MM.1S (cell line): ENCODE results near the gene IPO5.

ENCODE experiments used
- DNase-seq: peaks from one replicate; pipeline ENCODE4 v3.0.0-alpha.2; 2015
- H2AFZ ChIP-seq: fragments of 300-600 bp; sonication (generic); 2 replicates; pipeline ENCODE4 v1.6.0; 2016; ENCODE audit warnings: antibody characterized with exemption, low read length
- H3F3A ChIP-seq: fragments of 300-600 bp; sonication (generic); 2 replicates; pipeline ENCODE4 v1.6.1; 2016; ENCODE audit warnings: mild to moderate bottlenecking, antibody characterized with exemption, low read length, moderate library complexity, mixed read lengths; ENCODE audit not compliant: insufficient read depth
- H3K27ac ChIP-seq: fragments of 300-600 bp; sonication (generic); 2 replicates; pipeline ENCODE4 v1.5.1; 2016; ENCODE audit warnings: mild to moderate bottlenecking, low read length
- H3K27me3 ChIP-seq: fragments of 300-600 bp; sonication (generic); replicated peaks from 2 replicates; pipeline ENCODE4 v1.6.0; 2016; ENCODE audit warnings: low read length; ENCODE audit not compliant: insufficient read depth
- H3K36me3 ChIP-seq: fragments of 300-600 bp; sonication (generic); replicated peaks from 2 replicates; pipeline ENCODE4 v1.6.1; 2016; ENCODE audit warnings: mild to moderate bottlenecking, low read length, mixed read lengths; ENCODE audit not compliant: insufficient read depth
- H3K4me1 ChIP-seq: fragments of 300-600 bp; sonication (generic); 2 replicates; pipeline ENCODE4 v1.6.1; 2016; ENCODE audit warnings: low read length, mixed read lengths
- H3K4me2 ChIP-seq: fragments of 300-600 bp; sonication (generic); 2 replicates; pipeline ENCODE4 v1.6.0; 2016; ENCODE audit warnings: low read depth, low read length
- H3K4me3 ChIP-seq: fragments of 300-600 bp; sonication (generic); 2 replicates; pipeline ENCODE4 v1.5.1; 2016; ENCODE audit warnings: low read length, mixed read lengths
- H3K79me2 ChIP-seq: fragments of 300-600 bp; sonication (generic); 2 replicates; pipeline ENCODE4 v1.6.1; 2016; ENCODE audit warnings: mixed run types, low read length, mixed read lengths
- H3K9ac ChIP-seq: fragments of 300-600 bp; sonication (generic); 2 replicates; pipeline ENCODE4 v1.6.1; 2016; ENCODE audit warnings: low read length, mixed read lengths
- H3K9me2 ChIP-seq: fragments of 300-600 bp; sonication (generic); replicated peaks from 2 replicates; pipeline ENCODE4 v1.6.1; 2016; ENCODE audit warnings: mild to moderate bottlenecking, low read length, mixed read lengths; ENCODE audit not compliant: insufficient read depth
- H3K9me3 ChIP-seq: fragments of 300-600 bp; sonication (generic); replicated peaks from 2 replicates; pipeline ENCODE4 v1.6.1; 2016; ENCODE audit warnings: mild to moderate bottlenecking, low read length, mixed read lengths; ENCODE audit not compliant: insufficient read depth
- H4K20me1 ChIP-seq: fragments of 300-600 bp; sonication (generic); 2 replicates; pipeline ENCODE4 v1.6.1; 2016; ENCODE audit warnings: mild to moderate bottlenecking, low read length, moderate library complexity, mixed read lengths; ENCODE audit not compliant: insufficient read depth
- EZH2 ChIP-seq: fragments of 300-600 bp; sonication (generic); optimal IDR thresholded peaks from 2 replicates; pipeline ENCODE3; 2017; ENCODE audit warnings: low read depth, mild to moderate bottlenecking, antibody characterized with exemption, low read length, mixed read lengths
- EZH2phosphoT487 ChIP-seq: fragments of 300-600 bp; sonication (generic); IDR thresholded peaks from 2 replicates; pipeline ENCODE4 v1.6.1; 2018; ENCODE audit warnings: antibody characterized with exemption, low read length
- TF ChIP-seq, protein P1 (sequence below): fragments of 300-600 bp; sonication (generic); IDR thresholded peaks from 2 replicates; pipeline ENCODE4 v1.5.1; 2016; ENCODE audit warnings: antibody characterized with exemption, low read length, mixed read lengths

The IPO5 gene

DNA sequence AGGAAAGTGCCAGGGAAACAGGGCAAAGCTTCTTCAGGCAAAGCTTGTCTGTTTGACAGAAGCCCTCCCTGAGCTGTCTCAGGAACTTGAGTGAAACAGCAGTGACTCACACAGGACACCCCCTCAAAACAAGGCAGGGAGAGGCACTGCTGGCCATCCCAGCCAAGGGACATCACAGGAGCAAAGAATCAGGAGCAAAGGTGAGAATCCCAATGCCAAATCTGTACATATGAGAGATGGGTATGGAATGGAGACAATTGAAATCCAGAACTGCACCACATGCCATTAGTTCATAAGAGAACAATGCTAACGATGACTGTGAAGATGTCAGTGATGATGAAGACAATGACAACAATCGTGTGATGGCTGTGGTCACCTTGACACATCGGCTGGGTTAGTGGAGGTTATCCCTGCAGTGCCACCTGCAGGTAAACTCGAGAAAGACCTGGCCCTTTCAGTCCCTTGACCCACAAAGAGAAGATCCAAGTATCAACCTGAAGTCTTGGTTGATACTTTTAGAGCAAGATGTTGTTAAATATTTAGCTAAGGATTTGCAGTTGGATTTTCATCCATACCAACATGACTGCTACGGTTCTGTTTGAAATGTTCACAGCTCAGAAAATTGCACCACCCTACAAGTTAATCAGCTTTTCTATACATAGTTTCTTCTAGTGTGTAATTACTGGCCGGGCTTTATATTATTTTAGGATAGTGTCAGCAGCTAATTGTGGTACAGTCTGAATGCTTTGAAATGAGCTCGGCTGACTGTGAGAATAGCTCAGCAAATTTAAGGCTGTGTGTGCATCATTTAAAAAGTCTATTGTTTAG is 42.0 kb upstream of the IPO5 start:
- H3K4me3 ChIP-seq, result no peak overlapping the region
- TF ChIP-seq, protein P1, sequence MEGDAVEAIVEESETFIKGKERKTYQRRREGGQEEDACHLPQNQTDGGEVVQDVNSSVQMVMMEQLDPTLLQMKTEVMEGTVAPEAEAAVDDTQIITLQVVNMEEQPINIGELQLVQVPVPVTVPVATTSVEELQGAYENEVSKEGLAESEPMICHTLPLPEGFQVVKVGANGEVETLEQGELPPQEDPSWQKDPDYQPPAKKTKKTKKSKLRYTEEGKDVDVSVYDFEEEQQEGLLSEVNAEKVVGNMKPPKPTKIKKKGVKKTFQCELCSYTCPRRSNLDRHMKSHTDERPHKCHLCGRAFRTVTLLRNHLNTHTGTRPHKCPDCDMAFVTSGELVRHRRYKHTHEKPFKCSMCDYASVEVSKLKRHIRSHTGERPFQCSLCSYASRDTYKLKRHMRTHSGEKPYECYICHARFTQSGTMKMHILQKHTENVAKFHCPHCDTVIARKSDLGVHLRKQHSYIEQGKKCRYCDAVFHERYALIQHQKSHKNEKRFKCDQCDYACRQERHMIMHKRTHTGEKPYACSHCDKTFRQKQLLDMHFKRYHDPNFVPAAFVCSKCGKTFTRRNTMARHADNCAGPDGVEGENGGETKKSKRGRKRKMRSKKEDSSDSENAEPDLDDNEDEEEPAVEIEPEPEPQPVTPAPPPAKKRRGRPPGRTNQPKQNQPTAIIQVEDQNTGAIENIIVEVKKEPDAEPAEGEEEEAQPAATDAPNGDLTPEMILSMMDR, result peak; percentile 58
- TF ChIP-seq EZH2, result no peak
- no peak overlapping the region for H3K9ac ChIP-seq
- no peaks in the 10 kb centered on the region for H4K20me1 ChIP-seq
- H3K27ac ChIP-seq, result no peak overlapping the region
- H3K36me3 ChIP-seq, result no peaks in the 10 kb centered on the region
- no peaks in the 10 kb centered on the region for H3K4me1 ChIP-seq
- no peaks in the 10 kb centered on the region for H3K27me3 ChIP-seq
- no peaks in the 10 kb centered on the region for H3F3A ChIP-seq
- peak; percentile 34 for DNase-seq
- no peaks in the 10 kb centered on the region for H3K9me2 ChIP-seq
- no peak overlapping the region for H3K4me2 ChIP-seq
- H3K9me3 ChIP-seq, result no peaks in the 10 kb centered on the region
- no peaks in the 10 kb centered on the region for H3K79me2 ChIP-seq
- no peak overlapping the region for H2AFZ ChIP-seq

DNA sequence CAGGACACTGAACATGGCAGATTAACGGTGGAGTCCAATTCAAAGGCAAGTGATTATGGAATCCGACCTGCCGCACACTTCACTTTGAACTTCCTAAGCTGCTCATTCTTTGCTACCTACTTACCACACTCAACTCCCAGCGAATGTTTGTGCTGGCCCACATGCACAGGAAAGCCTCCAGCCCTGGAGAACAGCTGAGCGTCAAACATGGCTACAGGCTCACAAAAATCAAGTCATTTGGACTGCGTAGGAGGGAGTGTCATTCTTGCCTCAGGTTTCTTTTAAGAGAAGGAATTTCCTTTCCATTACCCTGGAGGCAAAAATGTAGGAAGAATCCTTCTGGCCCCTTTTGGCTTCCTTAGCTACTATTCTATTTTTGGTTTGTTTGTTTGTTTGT is 41.3 kb upstream of the IPO5 start:
- no peak overlapping the region for H2AFZ ChIP-seq
- H3K9ac ChIP-seq, result no peak overlapping the region
- no peaks in the 10 kb centered on the region for H3K9me3 ChIP-seq
- H3K9me2 ChIP-seq, result no peaks in the 10 kb centered on the region
- H3K4me3 ChIP-seq, result no peak overlapping the region
- no peaks in the 10 kb centered on the region for H3K79me2 ChIP-seq
- no peaks in the 10 kb centered on the region for H3K4me1 ChIP-seq
- TF ChIP-seq EZH2, result no peak
- no peak for TF ChIP-seq EZH2phosphoT487
- TF ChIP-seq, protein P1, result no peak
- no peaks in the 10 kb centered on the region for H4K20me1 ChIP-seq
- no peaks in the 10 kb centered on the region for H3K27me3 ChIP-seq
- DNase-seq, result no peak
- H3K27ac ChIP-seq, result no peak overlapping the region
- no peaks in the 10 kb centered on the region for H3F3A ChIP-seq
- H3K36me3 ChIP-seq, result no peaks in the 10 kb centered on the region
- no peak overlapping the region for H3K4me2 ChIP-seq

DNA sequence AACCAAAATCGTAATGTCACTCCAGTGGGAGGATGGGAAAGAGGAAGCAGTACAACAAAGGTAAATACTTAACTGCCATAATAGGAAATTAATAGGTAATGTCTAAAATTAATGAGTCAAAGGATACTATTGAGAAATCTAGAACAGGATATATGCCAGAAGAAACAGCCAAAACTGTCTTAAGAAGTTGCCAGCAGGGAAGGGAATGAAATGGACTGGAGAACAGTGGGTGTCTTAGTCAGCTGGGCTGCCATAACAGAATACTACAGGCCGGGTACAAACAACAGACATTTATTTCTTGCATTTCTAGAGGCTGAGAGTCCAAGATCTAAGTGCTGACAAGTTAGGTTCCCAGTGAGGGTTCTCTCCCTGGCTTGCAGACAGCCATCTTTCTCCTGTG is 40.3 kb upstream of the IPO5 start:
- Histone ChIP-seq H3K27me3 (no peaks in the 10 kb centered on the region), H3K9me2 (no peaks in the 10 kb centered on the region), H3K27ac (no peak overlapping the region), H3K79me2 (no peaks in the 10 kb centered on the region), H3K36me3 (no peaks in the 10 kb centered on the region), H3K4me1 (no peaks in the 10 kb centered on the region), H3K9ac (no peak overlapping the region), H3K4me2 (no peak overlapping the region), H3K9me3 (no peaks in the 10 kb centered on the region), H4K20me1 (no peaks in the 10 kb centered on the region), H2AFZ (no peak overlapping the region), H3F3A (no peaks in the 10 kb centered on the region), H3K4me3 (no peak overlapping the region)
- DNase-seq, result no peak
- no peak for TF ChIP-seq EZH2
- TF ChIP-seq EZH2phosphoT487, result no peak
- TF ChIP-seq, protein P1, result no peak
